ENCODE data around the gene HLA-DOB.

DNA sequence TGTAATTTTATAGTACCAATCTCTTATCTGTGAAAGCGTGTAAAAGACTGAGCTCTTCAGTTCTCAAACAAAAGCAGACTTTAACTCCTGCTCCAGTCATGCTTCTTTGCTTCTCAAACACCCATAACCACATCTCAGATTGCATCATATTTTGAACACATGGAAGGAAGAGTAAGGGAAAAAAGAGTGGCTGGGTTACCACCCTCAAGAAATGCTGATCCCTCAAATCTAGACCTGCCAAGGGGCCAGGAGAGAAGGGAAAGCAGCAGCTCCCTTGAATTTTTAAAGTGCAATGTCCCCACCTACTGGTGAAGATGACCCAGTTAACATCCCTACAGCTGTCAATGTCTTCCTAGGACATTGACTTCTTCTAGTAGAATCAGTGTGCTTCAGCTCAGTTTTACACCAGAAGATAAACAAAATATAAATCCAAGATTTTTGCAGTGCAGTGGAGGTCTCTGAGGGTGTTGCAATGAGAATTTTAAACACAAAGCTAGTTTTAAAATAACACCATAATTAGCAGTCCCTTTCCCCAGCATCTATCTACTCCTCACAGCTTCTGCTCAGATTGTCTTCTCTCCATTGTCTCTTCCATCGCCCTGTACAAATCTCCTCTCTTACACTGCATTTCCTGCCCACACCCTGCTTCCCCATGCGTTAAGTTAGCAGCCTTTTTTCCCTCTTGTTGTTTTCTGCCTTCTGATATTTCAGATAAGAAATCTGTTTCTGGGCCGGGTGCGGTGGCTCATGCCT is 30.8 kb downstream of the HLA-DOB start:
- TF ChIP-seq EZH2 (IDR thresholded peaks at IDR 0.05; ENCODE audit: low read length, missing control alignments): no peak
- TF ChIP-seq, protein P1, sequence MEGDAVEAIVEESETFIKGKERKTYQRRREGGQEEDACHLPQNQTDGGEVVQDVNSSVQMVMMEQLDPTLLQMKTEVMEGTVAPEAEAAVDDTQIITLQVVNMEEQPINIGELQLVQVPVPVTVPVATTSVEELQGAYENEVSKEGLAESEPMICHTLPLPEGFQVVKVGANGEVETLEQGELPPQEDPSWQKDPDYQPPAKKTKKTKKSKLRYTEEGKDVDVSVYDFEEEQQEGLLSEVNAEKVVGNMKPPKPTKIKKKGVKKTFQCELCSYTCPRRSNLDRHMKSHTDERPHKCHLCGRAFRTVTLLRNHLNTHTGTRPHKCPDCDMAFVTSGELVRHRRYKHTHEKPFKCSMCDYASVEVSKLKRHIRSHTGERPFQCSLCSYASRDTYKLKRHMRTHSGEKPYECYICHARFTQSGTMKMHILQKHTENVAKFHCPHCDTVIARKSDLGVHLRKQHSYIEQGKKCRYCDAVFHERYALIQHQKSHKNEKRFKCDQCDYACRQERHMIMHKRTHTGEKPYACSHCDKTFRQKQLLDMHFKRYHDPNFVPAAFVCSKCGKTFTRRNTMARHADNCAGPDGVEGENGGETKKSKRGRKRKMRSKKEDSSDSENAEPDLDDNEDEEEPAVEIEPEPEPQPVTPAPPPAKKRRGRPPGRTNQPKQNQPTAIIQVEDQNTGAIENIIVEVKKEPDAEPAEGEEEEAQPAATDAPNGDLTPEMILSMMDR (conservative IDR thresholded peaks at IDR 0.05 in 1 of 2, IDR thresholded peaks at IDR 0.05 in 1 of 2; ENCODE audit: low read depth in 1 of 2, low read length in 2 of 2): peak; percentile 52 to 67
